Measurements from ENCODE around the gene TMEM176A.
"Not testable (repeated sequence)": the region's sequence is repeated elsewhere in the genome, so short reads cannot be mapped to it uniquely, and the experiment has no call there.

The TMEM176A gene

DNA sequence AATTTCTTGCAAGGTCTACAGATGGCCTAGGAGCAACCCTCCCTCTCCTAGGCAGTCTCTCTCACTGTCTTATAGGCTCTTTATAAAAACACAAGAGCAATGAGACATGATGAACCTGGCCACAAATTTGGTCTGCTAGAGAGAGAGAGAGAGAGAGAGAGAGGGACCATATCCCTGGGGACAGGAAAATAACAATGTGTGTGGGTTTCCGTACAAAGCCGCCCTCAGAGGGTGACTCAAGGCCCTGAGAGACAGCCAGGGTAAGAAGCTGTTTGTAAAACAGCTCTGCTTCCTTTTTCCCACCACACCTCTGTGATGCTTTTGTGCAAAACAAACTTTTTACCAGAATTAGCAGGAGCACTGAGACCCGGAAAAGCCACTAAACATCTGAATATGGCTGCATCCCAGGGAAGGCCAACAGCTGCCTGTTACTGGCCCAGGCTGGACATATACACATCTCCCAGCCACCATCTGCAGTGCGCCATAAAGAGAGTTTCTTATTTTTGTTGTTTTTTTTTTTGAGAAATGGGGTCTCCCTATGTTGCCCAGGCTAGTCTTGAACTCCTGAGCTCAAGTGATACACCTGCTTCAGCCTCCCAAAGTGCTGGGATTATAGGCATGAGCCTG is 45.0 kb upstream of the TMEM176A start:
- TF ChIP-seq, protein P1, sequence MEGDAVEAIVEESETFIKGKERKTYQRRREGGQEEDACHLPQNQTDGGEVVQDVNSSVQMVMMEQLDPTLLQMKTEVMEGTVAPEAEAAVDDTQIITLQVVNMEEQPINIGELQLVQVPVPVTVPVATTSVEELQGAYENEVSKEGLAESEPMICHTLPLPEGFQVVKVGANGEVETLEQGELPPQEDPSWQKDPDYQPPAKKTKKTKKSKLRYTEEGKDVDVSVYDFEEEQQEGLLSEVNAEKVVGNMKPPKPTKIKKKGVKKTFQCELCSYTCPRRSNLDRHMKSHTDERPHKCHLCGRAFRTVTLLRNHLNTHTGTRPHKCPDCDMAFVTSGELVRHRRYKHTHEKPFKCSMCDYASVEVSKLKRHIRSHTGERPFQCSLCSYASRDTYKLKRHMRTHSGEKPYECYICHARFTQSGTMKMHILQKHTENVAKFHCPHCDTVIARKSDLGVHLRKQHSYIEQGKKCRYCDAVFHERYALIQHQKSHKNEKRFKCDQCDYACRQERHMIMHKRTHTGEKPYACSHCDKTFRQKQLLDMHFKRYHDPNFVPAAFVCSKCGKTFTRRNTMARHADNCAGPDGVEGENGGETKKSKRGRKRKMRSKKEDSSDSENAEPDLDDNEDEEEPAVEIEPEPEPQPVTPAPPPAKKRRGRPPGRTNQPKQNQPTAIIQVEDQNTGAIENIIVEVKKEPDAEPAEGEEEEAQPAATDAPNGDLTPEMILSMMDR (IDR thresholded peaks at IDR 0.05; ENCODE audit: low read depth, low read length), result no peak

DNA sequence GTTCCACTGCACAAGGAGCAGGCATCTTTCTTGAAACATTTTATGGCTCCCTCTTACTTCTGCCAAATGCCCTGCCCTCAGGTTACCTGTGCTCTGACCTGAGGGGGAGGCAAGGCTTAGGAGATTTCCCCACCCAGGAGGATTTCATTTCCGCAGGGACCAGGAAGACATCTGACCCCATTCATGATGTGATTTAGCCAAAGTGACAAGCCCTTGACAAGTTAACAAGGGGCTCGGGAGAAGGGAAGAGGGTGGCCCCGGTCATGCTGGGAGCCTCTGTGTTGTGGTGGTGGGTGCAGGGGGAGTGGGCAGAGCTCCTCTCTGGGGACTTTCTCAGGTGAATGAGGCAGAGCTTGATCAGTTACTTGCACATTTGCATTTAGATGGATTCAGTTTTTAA is 44.4 kb upstream of the TMEM176A start:
- no peaks in the 10 kb centered on the region for H3K36me3 ChIP-seq
- H3K27ac ChIP-seq, result no peak overlapping the region
- no peaks in the 10 kb centered on the region for H3K9me3 ChIP-seq (ENCODE audit: severe bottlenecking)
- H3K27me3 ChIP-seq (ENCODE audit: insufficient read depth, low read depth, severe bottlenecking), result no peaks in the 10 kb centered on the region
- no peak overlapping the region for H3K4me3 ChIP-seq (ENCODE audit: low read depth, low read length)
- DNase-seq, result no peak
- TF ChIP-seq, protein P1 (IDR thresholded peaks at IDR 0.05; ENCODE audit: low read depth, low read length), result no peak

More for the DNA sequence above, 45.0 kb upstream of the TMEM176A start:
- H3K36me3 ChIP-seq, result no peaks in the 10 kb centered on the region
- no peak for DNase-seq
- no peak overlapping the region for H3K4me3 ChIP-seq (ENCODE audit: low read depth, low read length)
- H3K9me3 ChIP-seq (ENCODE audit: severe bottlenecking), result no peaks in the 10 kb centered on the region
- H3K27me3 ChIP-seq (ENCODE audit: insufficient read depth, low read depth, severe bottlenecking), result no peaks in the 10 kb centered on the region
- no peak overlapping the region for H3K27ac ChIP-seq

DNA sequence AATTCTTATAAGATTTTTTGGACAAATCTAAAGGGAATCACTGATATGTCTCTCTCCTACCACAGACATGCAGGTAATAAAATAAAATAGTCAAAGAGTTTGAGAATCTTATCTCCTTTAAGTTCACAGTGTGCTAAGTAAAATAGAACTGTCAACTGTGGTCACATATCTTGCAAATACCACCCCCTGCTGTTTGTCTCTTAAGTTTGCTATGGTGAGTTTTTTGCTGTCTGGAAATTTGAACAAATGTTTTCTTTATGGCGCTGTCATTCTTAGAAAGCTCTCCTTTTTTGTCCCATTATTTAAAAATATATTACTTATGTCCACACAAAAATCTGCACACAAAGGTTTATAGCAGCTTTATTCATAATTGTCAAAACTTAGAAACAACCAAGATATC is 43.7 kb upstream of the TMEM176A start:
- TF ChIP-seq, protein P1 (IDR thresholded peaks at IDR 0.05; ENCODE audit: low read depth, low read length), result no peak
- H3K4me3 ChIP-seq (ENCODE audit: low read depth, low read length), result no peak overlapping the region
- no peak for DNase-seq
- H3K9me3 ChIP-seq (ENCODE audit: severe bottlenecking), result no peaks in the 10 kb centered on the region
- no peaks in the 10 kb centered on the region for H3K27me3 ChIP-seq (ENCODE audit: insufficient read depth, low read depth, severe bottlenecking)
- H3K27ac ChIP-seq, result no peak overlapping the region
- no peaks in the 10 kb centered on the region for H3K36me3 ChIP-seq

DNA sequence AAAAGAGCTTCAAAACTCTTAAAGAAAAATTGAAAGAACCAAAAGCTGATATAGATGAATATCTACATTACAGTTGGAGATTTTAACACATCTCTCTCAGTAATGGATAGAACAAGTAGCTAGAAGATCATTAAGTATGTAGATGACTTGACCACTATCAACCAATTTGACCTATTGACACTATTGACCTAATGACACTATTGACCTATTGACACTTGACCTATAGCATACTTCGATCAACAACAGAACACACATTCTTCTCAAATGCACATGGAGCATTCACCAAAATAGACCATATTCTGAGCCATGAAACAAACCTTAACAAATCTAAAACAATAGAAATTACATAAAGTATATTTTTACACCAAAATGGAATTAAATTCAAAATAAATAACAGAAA is 41.1 kb upstream of the TMEM176A start:
- no peak for DNase-seq
- no peaks in the 10 kb centered on the region for H3K9me3 ChIP-seq (ENCODE audit: severe bottlenecking)
- TF ChIP-seq, protein P1 (IDR thresholded peaks at IDR 0.05; ENCODE audit: low read depth, low read length), result no peak
- H3K27ac ChIP-seq, result no peak overlapping the region
- H3K27me3 ChIP-seq (ENCODE audit: insufficient read depth, low read depth, severe bottlenecking), result no peaks in the 10 kb centered on the region
- H3K4me3 ChIP-seq (ENCODE audit: low read depth, low read length), result no peak overlapping the region
- H3K36me3 ChIP-seq, result no peaks in the 10 kb centered on the region

GRCh38 chr7:150766334-150766709 is 34.2 kb upstream of the TMEM176A start:
- no peaks in the 10 kb centered on the region for H3K27me3 ChIP-seq (ENCODE audit: insufficient read depth, low read depth, severe bottlenecking)
- TF ChIP-seq, protein P1 (IDR thresholded peaks at IDR 0.05; ENCODE audit: low read depth, low read length), result no peak
- H3K9me3 ChIP-seq (ENCODE audit: severe bottlenecking), result no peaks in the 10 kb centered on the region
- H3K4me3 ChIP-seq (ENCODE audit: low read depth, low read length), result no peak overlapping the region
- DNase-seq, result no peak
- no peak overlapping the region for H3K27ac ChIP-seq
- H3K36me3 ChIP-seq, result no peaks in the 10 kb centered on the region

DNA sequence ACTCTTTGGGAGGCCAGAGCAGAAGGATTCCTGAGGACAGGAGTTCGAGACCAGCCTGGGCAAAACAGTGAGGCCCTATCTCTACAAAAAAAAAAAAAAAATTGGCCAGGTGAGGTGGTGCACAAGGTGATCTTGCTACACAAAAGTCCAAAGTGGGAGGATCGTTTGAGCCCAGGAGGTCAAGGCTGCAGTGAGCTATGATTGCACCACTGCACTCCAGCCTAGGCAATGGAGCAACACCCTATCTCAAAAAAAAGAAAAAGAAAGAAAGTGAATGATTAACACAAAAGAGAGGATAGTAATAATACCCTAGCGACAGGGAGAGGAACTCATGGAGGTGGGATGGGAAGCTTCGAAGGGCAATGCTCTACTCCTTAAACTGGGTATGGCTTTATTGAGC is 30.8 kb upstream of the TMEM176A start:
- no peak overlapping the region for H3K4me3 ChIP-seq (ENCODE audit: low read depth, low read length)
- no peak overlapping the region for H3K27ac ChIP-seq
- TF ChIP-seq, protein P1 (IDR thresholded peaks at IDR 0.05; ENCODE audit: low read depth, low read length), result no peak
- no peaks in the 10 kb centered on the region for H3K36me3 ChIP-seq
- no peaks in the 10 kb centered on the region for H3K9me3 ChIP-seq (ENCODE audit: severe bottlenecking)
- DNase-seq, result no peak
- H3K27me3 ChIP-seq (ENCODE audit: insufficient read depth, low read depth, severe bottlenecking), result no peaks in the 10 kb centered on the region

GRCh38 chr7:150774131-150774530 is 26.4 kb upstream of the TMEM176A start:
- not testable (repeated sequence) for H3K9me3 ChIP-seq (ENCODE audit: severe bottlenecking); DNase-seq; H3K36me3 ChIP-seq; H3K27me3 ChIP-seq (ENCODE audit: insufficient read depth, low read depth, severe bottlenecking); H3K4me3 ChIP-seq (ENCODE audit: low read depth, low read length); H3K27ac ChIP-seq
